HFF-Myc (cell line): ENCODE results near the gene CYB5A.

ENCODE experiments used
- DNase-seq: peaks from one replicate; pipeline ENCODE4 v3.0.0-alpha.2; 2011; ENCODE audit warnings: low read depth; ENCODE audit errors: extremely low read depth
- H3K4me3 ChIP-seq: replicated peaks from 2 replicates; pipeline ENCODE4 v1.5.1; 2011; ENCODE audit warnings: low read depth, mild to moderate bottlenecking, control low read depth, low read length
- CTCF ChIP-seq: IDR thresholded peaks from 2 replicates; pipeline ENCODE4 v1.5.1; 2012; ENCODE audit warnings: mild to moderate bottlenecking, low read depth, low read length, control low read depth; ENCODE audit errors: missing control alignments

Gene CYB5A

GRCh38 chr18:74283646-74284045 lies 8.1 kb downstream of the CYB5A start:
- no peak for TF ChIP-seq CTCF
- DNase-seq, result no peak
- H3K4me3 ChIP-seq, result no peak overlapping the region

- H3K4me3 ChIP-seq, result no peak overlapping the region
- TF ChIP-seq CTCF, result no peak
- DNase-seq, result no peak
Observed at GRCh38 chr18:74282755-74283554, 8.8 kb downstream of the CYB5A start.

GRCh38 chr18:74281980-74282754 lies 9.6 kb downstream of the CYB5A start:
- TF ChIP-seq CTCF, result no peak
- DNase-seq, result no peak
- H3K4me3 ChIP-seq, result no peak overlapping the region

GRCh38 chr18:74281011-74281979 lies 10.5 kb downstream of the CYB5A start:
- H3K4me3 ChIP-seq, result no peak overlapping the region
- DNase-seq, result no peak
- TF ChIP-seq CTCF, result no peak

- no peak overlapping the region for H3K4me3 ChIP-seq
Observed at GRCh38 chr18:74278983-74279382, 12.8 kb downstream of the CYB5A start.

More at GRCh38 chr18:74278983-74279382, 12.8 kb downstream of the CYB5A start:
- TF ChIP-seq CTCF, result no peak
- DNase-seq, result no peak
